Measurements from ENCODE around the gene DLG1. TPM values are rescaled to one million over a fixed set of nuclear protein-coding genes. Genes with fewer than 3 reads are reported as not detected.

DLG1 gene
- total and polyA plus RNA-seq, 2 of the 4 experiments (the other 2 are of a cell fraction): 21.2 to 57.7 TPM

DNA sequence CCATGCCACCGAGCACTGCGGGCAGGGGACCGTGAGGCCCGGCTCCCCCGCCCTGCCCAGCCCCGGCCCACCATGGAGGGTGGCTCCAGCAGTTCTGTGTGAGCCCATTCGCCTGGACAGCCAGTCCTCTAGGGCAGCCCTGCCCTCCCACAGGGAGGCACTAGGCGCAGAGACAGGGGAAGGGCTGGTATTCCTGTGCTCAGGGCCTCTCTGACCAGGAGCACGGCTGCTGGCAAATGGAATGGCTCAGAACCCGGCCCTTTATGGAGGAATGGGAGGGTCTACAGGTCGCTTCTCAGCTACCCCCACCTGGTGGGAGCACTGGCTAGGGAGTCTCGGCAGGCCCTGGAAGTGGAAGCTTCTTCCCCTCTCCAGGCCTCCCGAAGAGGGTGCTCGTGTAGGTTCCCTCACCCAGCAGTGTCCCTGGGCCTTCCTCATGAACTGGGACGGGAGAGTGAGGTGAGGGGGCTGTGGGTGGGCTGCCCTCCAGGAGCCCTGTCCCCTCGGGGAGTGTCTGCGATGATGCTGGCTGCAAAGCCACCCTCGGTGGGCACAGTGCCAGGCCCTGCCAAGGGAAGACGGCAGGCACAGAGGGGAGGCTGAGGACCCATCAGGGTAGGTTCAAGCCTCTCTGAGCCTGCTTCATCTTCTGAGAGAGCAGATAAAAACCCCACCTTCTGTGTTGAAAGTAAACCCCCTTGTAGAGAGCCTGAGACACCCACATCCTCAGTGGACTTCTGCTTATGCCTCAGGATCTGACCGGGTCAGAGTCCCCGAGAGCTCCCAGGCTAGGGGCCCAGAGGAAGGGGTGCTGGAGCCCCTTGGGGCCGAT is 270.3 kb downstream of the DLG1 start:
- peaks cover 8% of the 10 kb centered on the region for H3K4me1 ChIP-seq (ENCODE audit: control insufficient read depth, insufficient read depth, low read length)
- H2AK5ac ChIP-seq (ENCODE audit: low read depth, low read length): no peak overlapping the region
- H2BK15ac ChIP-seq (ENCODE audit: low read depth, low read length): no peak overlapping the region
- H3K18ac ChIP-seq (ENCODE audit: low read depth, low read length): no peak overlapping the region
- ChIA-PET POLR2A (ENCODE audit: unreplicated experiment) (no interaction called here), CTCF (no interaction called here)
- H4K8ac ChIP-seq (ENCODE audit: low read depth in 2 of 2, low read length in 2 of 2): no peak overlapping the region
- no peaks in the 10 kb centered on the region for H3K36me3 ChIP-seq (ENCODE audit: control insufficient read depth, insufficient read depth, low read length)
- H3K4me3 ChIP-seq (ENCODE audit: insufficient read depth, low read depth, low read length): no peak overlapping the region
- H4K5ac ChIP-seq (ENCODE audit: low read depth, low read length): no peak overlapping the region
- DNase-seq (no peak), ATAC-seq (ENCODE audit: low read depth) (no peak)
- no TSS peak for BruUV-seq (replicated peaks)
- H3K23ac ChIP-seq (ENCODE audit: low read depth, low read length): no peak overlapping the region
- no peak overlapping the region for H3K9ac ChIP-seq (ENCODE audit: low read depth, low read length)
- no peak overlapping the region for H3K14ac ChIP-seq (replicated peaks; ENCODE audit: low read depth, low read length)
- 79% methylated on average over 7 of the region's 22 CpGs; no CpG with 5 or more reads in 1 of the 2 experiments for WGBS, 2 experiments (ENCODE audit: extremely low coverage in 2 of 2, insufficient read length in 1 of 2)
- H2AFZ ChIP-seq (replicated peaks; ENCODE audit: low read length, poor library complexity): peak overlapping the region; percentile 43
- H3K27me3 ChIP-seq (ENCODE audit: control insufficient read depth, insufficient read depth, low read length): peaks cover 30% of the 10 kb centered on the region
- H3K79me1 ChIP-seq (ENCODE audit: low read depth in 1 of 2, low read length in 2 of 2): no peaks in the 10 kb centered on the region
- no peak for TF ChIP-seq MAFK (IDR thresholded peaks at IDR 0.05; ENCODE audit: low read depth, low read length)
- no peak for TF ChIP-seq CEBPB (IDR thresholded peaks at IDR 0.05; ENCODE audit: low read depth, low read length)
- TF ChIP-seq SMC3 (IDR thresholded peaks at IDR 0.05; ENCODE audit: low read depth, low read length): no peak
- no peak for TF ChIP-seq CHD1 (IDR thresholded peaks at IDR 0.05; ENCODE audit: low read depth, low read length)
- TF ChIP-seq RFX5 (IDR thresholded peaks at IDR 0.05; ENCODE audit: low read depth, low read length): no peak
- TF ChIP-seq, protein P1, sequence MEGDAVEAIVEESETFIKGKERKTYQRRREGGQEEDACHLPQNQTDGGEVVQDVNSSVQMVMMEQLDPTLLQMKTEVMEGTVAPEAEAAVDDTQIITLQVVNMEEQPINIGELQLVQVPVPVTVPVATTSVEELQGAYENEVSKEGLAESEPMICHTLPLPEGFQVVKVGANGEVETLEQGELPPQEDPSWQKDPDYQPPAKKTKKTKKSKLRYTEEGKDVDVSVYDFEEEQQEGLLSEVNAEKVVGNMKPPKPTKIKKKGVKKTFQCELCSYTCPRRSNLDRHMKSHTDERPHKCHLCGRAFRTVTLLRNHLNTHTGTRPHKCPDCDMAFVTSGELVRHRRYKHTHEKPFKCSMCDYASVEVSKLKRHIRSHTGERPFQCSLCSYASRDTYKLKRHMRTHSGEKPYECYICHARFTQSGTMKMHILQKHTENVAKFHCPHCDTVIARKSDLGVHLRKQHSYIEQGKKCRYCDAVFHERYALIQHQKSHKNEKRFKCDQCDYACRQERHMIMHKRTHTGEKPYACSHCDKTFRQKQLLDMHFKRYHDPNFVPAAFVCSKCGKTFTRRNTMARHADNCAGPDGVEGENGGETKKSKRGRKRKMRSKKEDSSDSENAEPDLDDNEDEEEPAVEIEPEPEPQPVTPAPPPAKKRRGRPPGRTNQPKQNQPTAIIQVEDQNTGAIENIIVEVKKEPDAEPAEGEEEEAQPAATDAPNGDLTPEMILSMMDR (conservative IDR thresholded peaks at IDR 0.05; ENCODE audit: low read depth, low read length): no peak
- TF ChIP-seq POLR2A (IDR thresholded peaks at IDR 0.05; ENCODE audit: low read depth, low read length): no peak
- no peak for TF ChIP-seq NFE2L2 (IDR thresholded peaks at IDR 0.05; ENCODE audit: low read depth, low read length)
- TF ChIP-seq FOS (IDR thresholded peaks at IDR 0.05; ENCODE audit: low read depth, low read length): no peak
- no peak for TF ChIP-seq MAZ (IDR thresholded peaks at IDR 0.05; ENCODE audit: borderline replicate concordance, low read depth, low read length)
- no peak for TF ChIP-seq RAD21 (IDR thresholded peaks at IDR 0.05; ENCODE audit: low read length)
- TF ChIP-seq, protein P2, sequence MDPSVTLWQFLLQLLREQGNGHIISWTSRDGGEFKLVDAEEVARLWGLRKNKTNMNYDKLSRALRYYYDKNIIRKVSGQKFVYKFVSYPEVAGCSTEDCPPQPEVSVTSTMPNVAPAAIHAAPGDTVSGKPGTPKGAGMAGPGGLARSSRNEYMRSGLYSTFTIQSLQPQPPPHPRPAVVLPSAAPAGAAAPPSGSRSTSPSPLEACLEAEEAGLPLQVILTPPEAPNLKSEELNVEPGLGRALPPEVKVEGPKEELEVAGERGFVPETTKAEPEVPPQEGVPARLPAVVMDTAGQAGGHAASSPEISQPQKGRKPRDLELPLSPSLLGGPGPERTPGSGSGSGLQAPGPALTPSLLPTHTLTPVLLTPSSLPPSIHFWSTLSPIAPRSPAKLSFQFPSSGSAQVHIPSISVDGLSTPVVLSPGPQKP (IDR thresholded peaks at IDR 0.05; ENCODE audit: borderline replicate concordance, low read depth, low read length): no peak
- TF ChIP-seq, protein P3, sequence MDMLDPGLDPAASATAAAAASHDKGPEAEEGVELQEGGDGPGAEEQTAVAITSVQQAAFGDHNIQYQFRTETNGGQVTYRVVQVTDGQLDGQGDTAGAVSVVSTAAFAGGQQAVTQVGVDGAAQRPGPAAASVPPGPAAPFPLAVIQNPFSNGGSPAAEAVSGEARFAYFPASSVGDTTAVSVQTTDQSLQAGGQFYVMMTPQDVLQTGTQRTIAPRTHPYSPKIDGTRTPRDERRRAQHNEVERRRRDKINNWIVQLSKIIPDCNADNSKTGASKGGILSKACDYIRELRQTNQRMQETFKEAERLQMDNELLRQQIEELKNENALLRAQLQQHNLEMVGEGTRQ (IDR thresholded peaks at IDR 0.05; ENCODE audit: low read depth, low read length): no peak
- no peak for TF ChIP-seq RCOR1 (IDR thresholded peaks at IDR 0.05; ENCODE audit: insufficient replicate concordance, low read length)
- TF ChIP-seq BHLHE40 (IDR thresholded peaks at IDR 0.05; ENCODE audit: low read depth, low read length): no peak
- no peak overlapping the region for H2BK5ac ChIP-seq (ENCODE audit: low read depth, low read length, poor library complexity, severe bottlenecking)
- no peak overlapping the region for H2BK120ac ChIP-seq (ENCODE audit: low read depth, low read length)
- peak overlapping the region; percentile 72 for H2AK9ac ChIP-seq (replicated peaks; ENCODE audit: low read depth, low read length, poor library complexity)
- no peaks in the 10 kb centered on the region for H3K9me3 ChIP-seq (ENCODE audit: control insufficient read depth, insufficient read depth, low read length)
- no peak overlapping the region for H3K27ac ChIP-seq (ENCODE audit: insufficient read depth, low read length)
- H4K20me1 ChIP-seq (ENCODE audit: insufficient read depth, low read length): no peaks in the 10 kb centered on the region
- H3K4me2 ChIP-seq (ENCODE audit: low read depth, low read length): no peak overlapping the region
- no peak overlapping the region for H3K56ac ChIP-seq (ENCODE audit: extremely low read depth, insufficient read depth, low read length)
- dilution Hi-C loops (cut with HindIII; ENCODE audit: low sequenced_read_pairs, unreplicated experiment): no loop called here
- in situ Hi-C loops (cut with MboI; ENCODE audit: low sequenced_read_pairs): no loop called here
- peaks cover 14% of the 10 kb centered on the region for H3K9me1 ChIP-seq (ENCODE audit: insufficient read depth, low read length)
- no peak overlapping the region for H4K91ac ChIP-seq (ENCODE audit: insufficient read depth, low read depth, low read length)
- no peak overlapping the region for H3K4ac ChIP-seq (ENCODE audit: low read depth, low read length)
- H2BK20ac ChIP-seq (ENCODE audit: low read depth, low read length): no peak overlapping the region
- intact Hi-C loops (cut with micrococcal nuclease): no loop called here

Measured in IMR-90 (cell line).